Measurements from ENCODE around the gene EFHC1.

- TF ChIP-seq POLR2A (IDR thresholded peaks at IDR 0.05): no peak
- TF ChIP-seq CTCF (IDR thresholded peaks at IDR 0.05): no peak
Observed at GRCh38 chr6:52553158-52553557, 133.0 kb downstream of the EFHC1 start.
